Subcutaneous adipose tissue (tissue), 4 donors: Measurements from ENCODE around the gene ACSS1. TPM values are rescaled to one million over a fixed set of nuclear protein-coding genes. Genes with fewer than 3 reads are reported as not detected.

Source experiments
- CTCF ChIP-seq: fragments of 450-650 bp; IDR thresholded peaks from one replicate; pipeline ENCODE4 v1.5.1; 2016; ENCODE audit warnings: low read depth, mild to moderate bottlenecking, control low read depth, antibody characterized with exemption, moderate library complexity
- total RNA-seq, 4 donors: library from RNA; depleted of rRNA; stranded (reverse); fragments of >200 nt; gene quantifications; one replicate each; pipeline ENCODE4 v1.1.0, GENCODE V29; 2016

The ACSS1 gene
- total RNA-seq, 4 donors from 2014 or later = 9.3 to 35.6 (median 16.2) TPM

DNA sequence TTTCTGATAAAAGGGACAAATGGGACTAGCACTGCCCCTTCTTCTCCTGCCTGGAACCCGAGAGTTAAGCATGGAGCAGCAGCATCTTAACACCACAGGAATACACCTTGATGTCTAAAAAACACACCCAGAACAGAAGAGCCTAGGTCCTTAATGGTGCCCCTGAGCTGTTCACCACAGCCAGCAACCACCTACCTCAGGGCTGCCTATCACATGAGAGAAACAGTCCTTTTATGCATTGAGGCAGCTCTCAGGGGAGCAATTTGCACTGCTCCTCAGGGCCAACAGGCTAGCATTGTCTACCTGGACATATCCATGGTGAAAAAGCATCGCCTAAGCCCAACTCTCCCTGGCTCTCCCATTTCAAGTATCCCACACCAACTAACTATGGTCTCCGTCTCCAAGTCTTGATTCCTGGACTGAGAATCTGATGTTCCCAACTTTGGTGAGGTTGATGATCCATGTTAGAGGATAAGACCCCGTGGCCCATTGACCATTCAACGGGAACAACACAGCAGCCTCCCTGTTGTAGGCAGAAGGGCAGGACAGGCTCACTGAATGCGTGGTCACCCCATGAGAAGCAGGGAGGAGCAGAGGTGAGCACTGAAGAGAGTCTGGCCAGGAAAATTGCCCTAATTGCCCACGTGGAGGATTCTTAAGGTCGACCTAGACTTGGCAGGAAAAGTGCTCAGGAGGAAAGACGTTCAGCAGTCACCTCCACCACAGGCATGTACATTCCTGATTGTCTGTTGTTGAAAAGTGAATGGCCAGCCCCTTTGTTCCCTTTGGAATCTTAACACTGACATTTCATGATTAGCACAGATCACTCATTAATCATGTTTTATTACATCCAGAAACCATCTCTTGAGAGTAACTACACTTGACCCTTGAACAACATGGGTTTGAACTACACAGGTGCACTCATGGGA is 61.2 kb downstream of the ACSS1 start:
- no peak for TF ChIP-seq CTCF

DNA sequence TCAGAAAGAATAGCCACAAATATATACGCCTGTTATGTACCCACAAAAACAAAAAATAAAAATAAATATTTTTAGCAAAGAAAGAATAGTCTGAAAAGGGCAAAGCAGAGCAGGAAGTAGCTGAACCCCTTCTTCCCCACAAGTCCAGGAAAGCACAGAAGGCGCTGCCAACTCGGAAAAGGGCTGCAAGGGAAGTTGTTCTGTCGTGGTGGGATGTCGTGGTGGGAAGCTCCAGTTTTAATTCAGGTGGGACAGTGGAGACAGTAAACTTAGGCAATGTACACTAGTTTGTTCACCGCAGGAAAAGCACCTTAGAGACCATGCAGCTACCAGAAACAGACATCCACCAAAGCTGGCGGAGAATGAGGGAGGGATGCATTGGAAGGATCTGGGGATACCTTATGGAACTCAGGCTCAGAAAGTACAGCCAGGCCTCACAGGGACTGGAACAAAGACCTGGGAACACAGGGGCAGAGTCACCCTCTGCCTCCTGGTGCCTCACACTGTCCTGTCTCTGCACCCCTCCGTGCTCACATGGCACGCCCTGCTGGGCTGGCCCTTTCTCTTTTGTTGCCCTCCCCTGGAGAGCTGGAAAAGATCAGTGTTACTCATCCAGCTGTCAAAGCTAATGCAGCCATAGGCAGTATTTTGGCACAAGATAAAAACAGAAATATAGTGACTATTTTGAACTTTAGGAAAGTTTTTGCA is 62.0 kb downstream of the ACSS1 start:
- TF ChIP-seq CTCF = no peak

- TF ChIP-seq CTCF = no peak
These were observed 63.2 kb downstream of the ACSS1 start for GRCh38 chr20:24994470-24995368.

DNA sequence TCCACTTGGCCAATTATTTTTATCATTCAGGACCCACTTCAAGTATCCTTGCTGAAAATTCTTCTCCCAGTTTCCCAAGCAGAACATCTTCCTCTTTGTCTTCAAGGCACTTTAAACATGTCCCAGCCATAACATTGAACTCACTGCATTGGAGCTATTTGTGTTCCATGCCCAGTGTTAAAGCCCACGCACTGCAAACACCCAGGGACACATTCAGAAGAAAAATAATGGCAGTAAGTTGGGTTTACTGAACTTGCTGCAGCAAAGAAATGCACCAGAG is 63.8 kb downstream of the ACSS1 start:
- TF ChIP-seq CTCF = no peak

DNA sequence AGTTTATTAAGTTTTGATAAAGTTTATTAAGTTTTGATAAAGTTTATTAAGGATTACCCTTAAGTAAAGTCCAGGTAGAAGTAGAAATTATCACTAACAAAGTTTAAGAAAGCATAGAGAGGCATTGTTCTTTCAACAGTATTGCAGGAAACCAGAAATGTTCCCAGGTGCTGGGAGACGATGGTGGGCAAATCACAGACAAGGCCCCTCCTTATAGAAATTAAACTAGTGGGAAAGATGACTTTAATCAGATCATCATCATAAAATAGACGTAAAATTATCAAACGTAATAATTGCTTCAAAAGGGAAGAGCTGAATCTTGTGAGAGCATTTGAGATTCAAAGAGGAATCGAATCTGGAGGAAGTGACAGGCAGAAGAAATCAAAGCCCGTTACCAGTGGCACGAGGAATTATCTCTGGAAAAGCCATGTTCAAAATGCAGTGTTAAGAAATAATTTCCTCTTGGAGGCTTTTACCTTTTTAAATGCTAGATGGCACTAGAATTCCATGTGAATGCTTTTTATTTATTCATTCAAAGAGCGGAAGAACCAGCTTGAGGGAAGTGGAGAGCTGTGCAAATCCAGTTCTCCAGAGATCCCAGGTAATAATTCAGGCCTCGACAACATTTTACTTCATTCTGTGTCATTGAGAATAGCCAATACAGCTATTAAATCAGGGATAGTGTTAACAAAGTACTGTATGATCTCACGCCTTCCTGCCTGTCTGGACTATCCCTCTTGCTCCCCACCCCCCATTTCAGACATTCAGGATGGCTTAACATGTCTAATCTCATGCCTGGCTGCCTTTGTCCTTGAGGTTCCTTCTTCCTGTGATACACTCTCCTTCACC is 64.4 kb downstream of the ACSS1 start:
- TF ChIP-seq CTCF = no peak

- TF ChIP-seq CTCF = no peak
These were observed 65.3 kb downstream of the ACSS1 start, which contains the start of gene APMAP for GRCh38 chr20:24992487-24993205. APMAP (minus strand) TSS chr20:24992751; CDS start chr20:24992688, 63 bp downstream.
